KMS-11 (cell line): ENCODE data around the gene ERGIC3.
A peak's percentile ranks its signal among the peaks of the same experiment; 100 is the strongest.

Source experiments
- H2AFZ ChIP-seq: fragments of 200-600 bp; sonication (generic); 2 replicates; pipeline ENCODE4 v1.6.1; 2016; ENCODE audit warnings: antibody characterized with exemption, mixed run types, low read depth
- H3K27ac ChIP-seq: fragments of 200-600 bp; sonication (generic); 2 replicates; pipeline ENCODE4 v1.6.1; 2016; ENCODE audit warnings: mild to moderate bottlenecking, mixed run types
- H3K27me3 ChIP-seq: fragments of 200-600 bp; sonication (generic); 2 replicates; pipeline ENCODE4 v1.6.1; 2017; ENCODE audit warnings: mild to moderate bottlenecking, low read depth, mixed run types, moderate library complexity; ENCODE audit not compliant: insufficient read depth
- H3K36me3 ChIP-seq: fragments of 200-600 bp; sonication (generic); 2 replicates; pipeline ENCODE4 v1.6.1; 2017; ENCODE audit warnings: mild to moderate bottlenecking, mixed run types; ENCODE audit not compliant: insufficient read depth
- H3K4me1 ChIP-seq: fragments of 200-600 bp; sonication (generic); 2 replicates; pipeline ENCODE4 v1.6.1; 2016; ENCODE audit warnings: mild to moderate bottlenecking, low read depth, mixed run types; ENCODE audit not compliant: poor library complexity, severe bottlenecking
- H3K4me2 ChIP-seq: fragments of 200-600 bp; sonication (generic); 2 replicates; pipeline ENCODE4 v1.7.0; 2016; ENCODE audit warnings: mild to moderate bottlenecking, mixed run types
- H3K4me3 ChIP-seq: fragments of 200-600 bp; sonication (generic); IDR thresholded peaks from 2 replicates; pipeline ENCODE4 v1.6.1; 2017; ENCODE audit warnings: low read depth, low read length, mixed read lengths; ENCODE audit not compliant: insufficient read depth
- H3K79me2 ChIP-seq: fragments of 200-600 bp; sonication (generic); 2 replicates; pipeline ENCODE4 v1.6.1; 2016; ENCODE audit warnings: low read depth, mixed run types; ENCODE audit not compliant: insufficient read depth
- H3K9ac ChIP-seq: fragments of 200-600 bp; sonication (generic); 2 replicates; pipeline ENCODE4 v1.6.1; 2016; ENCODE audit warnings: mild to moderate bottlenecking, mixed run types
- H4K20me1 ChIP-seq: fragments of 200-600 bp; sonication (generic); 2 replicates; pipeline ENCODE4 v1.6.1; 2016; ENCODE audit warnings: mild to moderate bottlenecking, mixed run types; ENCODE audit not compliant: insufficient read depth
- CTCF ChIP-seq: fragments of 200-600 bp; sonication (generic); conservative IDR thresholded peaks from 2 replicates; pipeline ENCODE4 v1.6.1; 2017; ENCODE audit warnings: low read depth, mild to moderate bottlenecking, antibody characterized with exemption, low read length, moderate library complexity, mixed read lengths

ERGIC3 gene

DNA sequence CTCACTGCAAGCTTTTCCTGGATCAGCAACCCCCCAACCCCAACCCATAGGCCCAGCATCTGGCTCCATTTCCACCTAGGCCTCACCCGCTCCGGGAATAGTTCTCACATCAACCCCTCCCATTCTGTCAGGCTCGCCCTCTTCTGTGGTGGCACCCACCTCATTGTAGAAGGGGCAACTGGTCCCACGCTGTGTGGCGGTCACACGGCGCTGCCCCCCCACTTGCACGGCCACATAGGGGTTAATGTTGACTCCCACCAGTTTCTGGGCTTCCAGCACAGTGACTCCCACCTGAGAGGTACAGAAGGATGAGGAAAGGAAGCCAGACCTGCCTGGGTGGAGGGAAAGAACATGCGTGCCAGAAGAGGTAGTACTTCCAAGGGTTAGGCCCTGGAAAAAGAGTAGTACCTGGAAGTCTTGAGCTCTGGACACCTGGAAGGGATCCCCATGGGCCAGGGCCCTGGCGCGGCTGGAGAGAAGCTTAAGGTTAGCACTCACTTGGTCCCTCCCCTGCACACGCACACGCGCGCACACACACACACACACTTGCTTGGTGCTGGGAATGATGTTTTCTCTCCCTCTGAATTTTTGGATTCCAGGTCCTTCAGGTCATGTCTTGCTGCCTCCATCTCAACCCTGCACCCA lies 61.1 kb downstream of the ERGIC3 start:
- no peak for TF ChIP-seq CTCF
- no peaks in the 10 kb centered on the region for H3K79me2 ChIP-seq
- no peak overlapping the region for H3K4me3 ChIP-seq
- no peak overlapping the region for H3K9ac ChIP-seq
- no peak overlapping the region for H3K4me2 ChIP-seq
- no peak overlapping the region for H3K27ac ChIP-seq
- H3K27me3 ChIP-seq: no peaks in the 10 kb centered on the region
- no peaks in the 10 kb centered on the region for H4K20me1 ChIP-seq
- no peaks in the 10 kb centered on the region for H3K36me3 ChIP-seq
- peaks cover 58% of the 10 kb centered on the region for H3K4me1 ChIP-seq
- H2AFZ ChIP-seq: no peak overlapping the region

DNA sequence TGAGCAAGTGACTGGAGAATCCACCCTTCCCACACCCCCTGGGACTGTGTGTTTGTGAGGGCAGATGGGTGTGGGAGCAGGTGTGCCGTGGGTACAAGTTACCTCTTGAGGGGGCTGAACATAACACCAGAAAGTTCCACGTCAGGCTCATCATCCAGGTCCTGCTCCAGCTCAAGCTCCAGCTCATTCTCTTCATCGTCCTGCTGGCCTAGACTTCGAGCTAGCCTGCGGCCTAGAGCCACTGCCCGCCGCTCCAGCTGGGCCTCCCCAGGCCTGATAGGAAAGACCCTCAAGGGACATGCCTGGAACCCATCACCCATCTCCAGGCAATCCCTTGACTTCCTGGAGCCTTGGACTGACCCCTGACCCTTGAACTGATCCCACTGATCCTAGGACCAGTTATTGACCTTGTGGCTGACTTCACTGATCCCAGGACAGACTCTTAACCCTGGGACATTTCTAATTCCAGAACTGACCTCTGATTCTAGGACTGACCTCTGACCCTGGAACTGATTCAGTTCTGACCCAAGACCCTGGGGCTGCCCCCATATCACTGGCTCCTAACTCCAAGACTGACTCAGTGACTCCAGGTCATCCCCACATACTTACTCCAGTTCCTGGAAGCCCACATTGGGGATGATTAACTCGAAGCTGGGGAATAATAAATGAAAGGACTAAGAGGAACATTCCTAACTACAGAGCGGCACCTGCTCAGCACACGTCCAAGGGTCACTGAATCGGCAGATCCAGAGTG lies 62.0 kb downstream of the ERGIC3 start:
- H3K4me3 ChIP-seq: no peak overlapping the region

DNA sequence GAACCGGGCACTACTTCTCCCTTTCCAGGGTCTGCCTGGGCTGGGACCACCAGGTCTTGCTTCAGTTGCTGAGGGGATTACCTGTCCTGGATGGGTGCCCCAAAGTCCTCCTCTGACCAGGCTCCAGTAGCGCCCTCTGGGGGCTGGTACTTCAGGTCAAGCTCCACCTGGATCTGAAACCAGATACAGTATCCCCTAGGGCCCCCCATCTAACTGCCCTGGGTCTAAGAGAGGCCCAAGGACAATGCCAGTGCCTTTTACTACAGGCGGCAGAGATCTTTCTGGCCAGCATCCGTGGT lies 62.5 kb downstream of the ERGIC3 start:
- Histone ChIP-seq H3K79me2 (no peaks in the 10 kb centered on the region), H3K9ac (no peak overlapping the region), H3K27me3 (no peaks in the 10 kb centered on the region), H3K4me1 (peaks cover 59% of the 10 kb centered on the region), H3K27ac (no peak overlapping the region), H3K36me3 (no peaks in the 10 kb centered on the region), H3K4me3 (no peak overlapping the region), H4K20me1 (no peaks in the 10 kb centered on the region), H2AFZ (no peak overlapping the region), H3K4me2 (no peak overlapping the region)
- peak; percentile 28; the same call in 1 of the 2 replicates for TF ChIP-seq CTCF

More for the DNA sequence above, 62.0 kb downstream of the ERGIC3 start:
- Histone ChIP-seq H3K9ac (no peak overlapping the region), H3K27ac (no peak overlapping the region), H2AFZ (no peak overlapping the region), H4K20me1 (no peaks in the 10 kb centered on the region), H3K36me3 (no peaks in the 10 kb centered on the region), H3K4me1 (peaks cover 59% of the 10 kb centered on the region), H3K27me3 (no peaks in the 10 kb centered on the region), H3K79me2 (no peaks in the 10 kb centered on the region), H3K4me2 (no peak overlapping the region)
- no peak for TF ChIP-seq CTCF

- no peak overlapping the region for H3K4me3 ChIP-seq
- H3K9ac ChIP-seq: peak overlapping the region; percentile 18; the same call in 1 of the 2 replicates
- no peak overlapping the region for H2AFZ ChIP-seq
- H3K27me3 ChIP-seq: no peaks in the 10 kb centered on the region
- H4K20me1 ChIP-seq: no peaks in the 10 kb centered on the region
- TF ChIP-seq CTCF: no peak
- H3K27ac ChIP-seq: peak overlapping the region; percentile 65; the same call in 1 of the 2 replicates
- H3K4me2 ChIP-seq: peak overlapping the region; percentile 96
- H3K4me1 ChIP-seq: peaks cover 73% of the 10 kb centered on the region
- H3K36me3 ChIP-seq: no peaks in the 10 kb centered on the region
- no peaks in the 10 kb centered on the region for H3K79me2 ChIP-seq
These were observed 64.2 kb downstream of the ERGIC3 start for GRCh38 chr20:35606127-35606526.
